ENCODE data around the gene C9orf57.
"Not testable (repeated sequence)": the region's sequence is repeated elsewhere in the genome, so short reads cannot be mapped to it uniquely, and the experiment has no call there.

Gene C9orf57

GRCh38 chr9:72013292-72013760 lies 47.1 kb downstream of the C9orf57 start:
- Histone ChIP-seq H3K36me3 (ENCODE audit: insufficient read depth, low read length) (no peaks in the 10 kb centered on the region), H3K4me2 (ENCODE audit: insufficient read depth, low read length) (no peak overlapping the region)
- DNase-seq, result peak; percentile 14

GRCh38 chr9:72012646-72013045 lies 47.8 kb downstream of the C9orf57 start:
- H3K27ac ChIP-seq (ENCODE audit: low read length), result no peak overlapping the region
- TF ChIP-seq EZH2 (IDR thresholded peaks at IDR 0.05; ENCODE audit: borderline replicate concordance, low read depth, low read length, severe bottlenecking), result no peak
- TF ChIP-seq CTCF (IDR thresholded peaks at IDR 0.05; ENCODE audit: borderline replicate concordance, extremely low read depth, low read length, poor library complexity, severe bottlenecking), result no peak

More at GRCh38 chr9:72013292-72013760, 47.1 kb downstream of the C9orf57 start:
- Histone ChIP-seq H2AFZ (ENCODE audit: low read depth, low read length) (peak overlapping the region; percentile 6; the same call in 1 of the 2 replicates), H3K4me3 (ENCODE audit: low read depth in 1 of 2, low read length in 2 of 2) (no peak overlapping the region), H4K20me1 (ENCODE audit: insufficient read depth, low read length) (no peaks in the 10 kb centered on the region), H3K27ac (ENCODE audit: low read length) (peak overlapping the region; percentile 56; the same call in 1 of the 2 replicates), H3K4me1 (ENCODE audit: insufficient read depth, low read length) (peaks cover 15% of the 10 kb centered on the region), H3K79me2 (ENCODE audit: insufficient read depth, low read length) (no peaks in the 10 kb centered on the region), H3K9ac (ENCODE audit: low read depth, low read length) (no peak overlapping the region), H3K9me3 (ENCODE audit: insufficient read depth, low read length, severe bottlenecking) (no peaks in the 10 kb centered on the region), H3K27me3 (ENCODE audit: insufficient read depth, low read length, poor library complexity) (no peaks in the 10 kb centered on the region)
- peak; percentile 90 for ATAC-seq (ENCODE audit: insufficient read depth, low read depth)
- TF ChIP-seq CTCF (IDR thresholded peaks at IDR 0.05; ENCODE audit: borderline replicate concordance, extremely low read depth, low read length, poor library complexity, severe bottlenecking), result no peak
- no peak for TF ChIP-seq EZH2 (IDR thresholded peaks at IDR 0.05; ENCODE audit: borderline replicate concordance, low read depth, low read length, severe bottlenecking)

GRCh38 chr9:72007726-72008125 lies 52.7 kb downstream of the C9orf57 start:
- H3K9ac ChIP-seq (ENCODE audit: low read depth, low read length); H3K4me3 ChIP-seq (ENCODE audit: low read depth in 1 of 2, low read length in 2 of 2); DNase-seq; H3K36me3 ChIP-seq (ENCODE audit: insufficient read depth, low read length); ATAC-seq (ENCODE audit: insufficient read depth, low read depth); H3K79me2 ChIP-seq (ENCODE audit: insufficient read depth, low read length); H2AFZ ChIP-seq (ENCODE audit: low read depth, low read length); H3K9me3 ChIP-seq (ENCODE audit: insufficient read depth, low read length, severe bottlenecking); H4K20me1 ChIP-seq (ENCODE audit: insufficient read depth, low read length); H3K4me2 ChIP-seq (ENCODE audit: insufficient read depth, low read length); H3K4me1 ChIP-seq (ENCODE audit: insufficient read depth, low read length); H3K27me3 ChIP-seq (ENCODE audit: insufficient read depth, low read length, poor library complexity); H3K27ac ChIP-seq (ENCODE audit: low read length): not testable (repeated sequence)

More at GRCh38 chr9:72012646-72013045, 47.8 kb downstream of the C9orf57 start:
- no peaks in the 10 kb centered on the region for H3K79me2 ChIP-seq (ENCODE audit: insufficient read depth, low read length)
- no peak overlapping the region for H3K4me2 ChIP-seq (ENCODE audit: insufficient read depth, low read length)
- no peaks in the 10 kb centered on the region for H3K27me3 ChIP-seq (ENCODE audit: insufficient read depth, low read length, poor library complexity)
- no peak overlapping the region for H2AFZ ChIP-seq (ENCODE audit: low read depth, low read length)
- H4K20me1 ChIP-seq (ENCODE audit: insufficient read depth, low read length), result no peaks in the 10 kb centered on the region
- ATAC-seq (ENCODE audit: insufficient read depth, low read depth) (no peak), DNase-seq (no peak)
- no peaks in the 10 kb centered on the region for H3K36me3 ChIP-seq (ENCODE audit: insufficient read depth, low read length)
- H3K9ac ChIP-seq (ENCODE audit: low read depth, low read length), result no peak overlapping the region
- H3K4me1 ChIP-seq (ENCODE audit: insufficient read depth, low read length), result peaks cover 15% of the 10 kb centered on the region
- no peaks in the 10 kb centered on the region for H3K9me3 ChIP-seq (ENCODE audit: insufficient read depth, low read length, severe bottlenecking)
- H3K4me3 ChIP-seq (ENCODE audit: low read depth in 1 of 2, low read length in 2 of 2), result no peak overlapping the region

GRCh38 chr9:72006501-72006900 lies 53.9 kb downstream of the C9orf57 start:
- Histone ChIP-seq H3K27me3 (ENCODE audit: insufficient read depth, low read length, poor library complexity) (no peaks in the 10 kb centered on the region), H3K9me3 (ENCODE audit: insufficient read depth, low read length, severe bottlenecking) (no peaks in the 10 kb centered on the region), H3K9ac (ENCODE audit: low read depth, low read length) (no peak overlapping the region), H4K20me1 (ENCODE audit: insufficient read depth, low read length) (no peaks in the 10 kb centered on the region), H3K4me1 (ENCODE audit: insufficient read depth, low read length) (no peaks in the 10 kb centered on the region), H2AFZ (ENCODE audit: low read depth, low read length) (no peak overlapping the region), H3K4me3 (ENCODE audit: low read depth in 1 of 2, low read length in 2 of 2) (no peak overlapping the region), H3K27ac (ENCODE audit: low read length) (no peak overlapping the region), H3K79me2 (ENCODE audit: insufficient read depth, low read length) (no peaks in the 10 kb centered on the region), H3K36me3 (ENCODE audit: insufficient read depth, low read length) (no peaks in the 10 kb centered on the region), H3K4me2 (ENCODE audit: insufficient read depth, low read length) (no peak overlapping the region)
- TF ChIP-seq EZH2 (IDR thresholded peaks at IDR 0.05; ENCODE audit: borderline replicate concordance, low read depth, low read length, severe bottlenecking) (no peak), CTCF (IDR thresholded peaks at IDR 0.05; ENCODE audit: borderline replicate concordance, extremely low read depth, low read length, poor library complexity, severe bottlenecking) (no peak)
- no peak for ATAC-seq (ENCODE audit: insufficient read depth, low read depth)
- DNase-seq, result no peak

All from DND-41 (cell line).